ENCODE data around the gene GALT. TPM values are rescaled to one million over a fixed set of nuclear protein-coding genes. Genes with fewer than 3 reads are reported as not detected.

GALT gene
- total RNA-seq, 1 donor from 2014 or later, result 32.1 TPM

GRCh38 chr9:34647651-34648050, 1.2 kb downstream of the GALT start:
- Histone ChIP-seq H3K4me2 (peak overlapping the region; percentile 97), H3K79me2 (ENCODE audit: low read depth) (peaks cover 16% of the 10 kb centered on the region), H3K4me3 (peak overlapping the region; percentile 61), H3K27me3 (no peaks in the 10 kb centered on the region), H2AFZ (replicated peaks) (no peak overlapping the region), H3F3A (ENCODE audit: low read depth) (peaks cover 31% of the 10 kb centered on the region), H4K20me1 (ENCODE audit: low read depth) (peaks cover 8% of the 10 kb centered on the region), H3K27ac (no peak overlapping the region), H3K36me3 (no peaks in the 10 kb centered on the region), H3K9me3 (ENCODE audit: low read depth) (no peaks in the 10 kb centered on the region), H3K9ac (peak overlapping the region; percentile 36), H3K4me1 (peaks cover 22% of the 10 kb centered on the region)
- Mint-ChIP-seq H3K27ac (peak overlapping the region; percentile 76), H3K36me3 (peaks cover 13% of the 10 kb centered on the region), H3K4me3 (peak overlapping the region; percentile 93), H3K9me3 (no peaks in the 10 kb centered on the region), H3K4me1 (peaks cover 49% of the 10 kb centered on the region), H3K27me3 (ENCODE audit: insufficient read depth, low read depth) (peaks cover 7% of the 10 kb centered on the region)
- no peak for TF ChIP-seq EZH2phosphoT487 (IDR thresholded peaks at IDR 0.05)
- no peak for TF ChIP-seq EZH2 (IDR thresholded peaks at IDR 0.05)
- TF ChIP-seq CTCF (IDR thresholded peaks at IDR 0.05), result no peak
- DNase-seq (ENCODE audit: low spot score), result no peak

GRCh38 chr9:34648673-34649072, 2.2 kb downstream of the GALT start:
- no peak for DNase-seq (ENCODE audit: low spot score)
- H3K9me3 Mint-ChIP-seq, result no peaks in the 10 kb centered on the region

GRCh38 chr9:34650816-34651215, 4.3 kb downstream of the GALT start:
- no peak overlapping the region for H3K4me3 ChIP-seq
- no peaks in the 10 kb centered on the region for H3K27me3 ChIP-seq
- Mint-ChIP-seq H3K27ac (peak overlapping the region; percentile 96), H3K27me3 (ENCODE audit: insufficient read depth, low read depth) (peaks cover 9% of the 10 kb centered on the region), H3K9me3 (no peaks in the 10 kb centered on the region), H3K4me1 (peaks cover 71% of the 10 kb centered on the region), H3K4me3 (peak overlapping the region; percentile 85), H3K36me3 (peaks cover 13% of the 10 kb centered on the region)
- peak overlapping the region; percentile 81 for H3K4me2 ChIP-seq
- H3K4me1 ChIP-seq, result peaks cover 37% of the 10 kb centered on the region
- no peak for DNase-seq (ENCODE audit: low spot score)
- no peak overlapping the region for H2AFZ ChIP-seq (replicated peaks)
- no peak overlapping the region for H3K27ac ChIP-seq
- peaks cover 8% of the 10 kb centered on the region for H4K20me1 ChIP-seq (ENCODE audit: low read depth)
- no peaks in the 10 kb centered on the region for H3K36me3 ChIP-seq
- peaks cover 35% of the 10 kb centered on the region for H3F3A ChIP-seq (ENCODE audit: low read depth)
- peaks cover 16% of the 10 kb centered on the region for H3K79me2 ChIP-seq (ENCODE audit: low read depth)
- H3K9me3 ChIP-seq (ENCODE audit: low read depth), result no peaks in the 10 kb centered on the region
- TF ChIP-seq CTCF (IDR thresholded peaks at IDR 0.05) (no peak), EZH2 (IDR thresholded peaks at IDR 0.05) (no peak), EZH2phosphoT487 (IDR thresholded peaks at IDR 0.05) (no peak)
- H3K9ac ChIP-seq, result no peak overlapping the region

More at GRCh38 chr9:34648673-34649072, 2.2 kb downstream of the GALT start:
- Histone ChIP-seq H3K4me2 (no peak overlapping the region), H3K9ac (no peak overlapping the region), H3K27ac (no peak overlapping the region), H3K36me3 (no peaks in the 10 kb centered on the region), H3K4me3 (no peak overlapping the region), H4K20me1 (ENCODE audit: low read depth) (peaks cover 8% of the 10 kb centered on the region), H3K9me3 (ENCODE audit: low read depth) (no peaks in the 10 kb centered on the region), H2AFZ (replicated peaks) (no peak overlapping the region), H3K4me1 (peaks cover 32% of the 10 kb centered on the region), H3F3A (ENCODE audit: low read depth) (peaks cover 35% of the 10 kb centered on the region), H3K27me3 (no peaks in the 10 kb centered on the region), H3K79me2 (ENCODE audit: low read depth) (peaks cover 16% of the 10 kb centered on the region)
- H3K27ac Mint-ChIP-seq, result no peak overlapping the region
- H3K4me1 Mint-ChIP-seq, result peaks cover 58% of the 10 kb centered on the region
- H3K27me3 Mint-ChIP-seq (ENCODE audit: insufficient read depth, low read depth), result peaks cover 9% of the 10 kb centered on the region
- peaks cover 13% of the 10 kb centered on the region for H3K36me3 Mint-ChIP-seq
- TF ChIP-seq EZH2 (IDR thresholded peaks at IDR 0.05) (no peak), EZH2phosphoT487 (IDR thresholded peaks at IDR 0.05) (no peak), CTCF (IDR thresholded peaks at IDR 0.05) (no peak)
- H3K4me3 Mint-ChIP-seq, result peak overlapping the region; percentile 93

Data from neural progenitor cell (in vitro differentiated cells).